ENCODE results near the gene FGFBP2. TPM values are rescaled to one million over a fixed set of nuclear protein-coding genes. Genes with fewer than 3 reads are reported as not detected.

Gene FGFBP2
- total and polyA plus RNA-seq, 2 donors (not counting 1 experiment from before 2014, with no cell fraction given) = 0.59 to 0.82 TPM

DNA sequence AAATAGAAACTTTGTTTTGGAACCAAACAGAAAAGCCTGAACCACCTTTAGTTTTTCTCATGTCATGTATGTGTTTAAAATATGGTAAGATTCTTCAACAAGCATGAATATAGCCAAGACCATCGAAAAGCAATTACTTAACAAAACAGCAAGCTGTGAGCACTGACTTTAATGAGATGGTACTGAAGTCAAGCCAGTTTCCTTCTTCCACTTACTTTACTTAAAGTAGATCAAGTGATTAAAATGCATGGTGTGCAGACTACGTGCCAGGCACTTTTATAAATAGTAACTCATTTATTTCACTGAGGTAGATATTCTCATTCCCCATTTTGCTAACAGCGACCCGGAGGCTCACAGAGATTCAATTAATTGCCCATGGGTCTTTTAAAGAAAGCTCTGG is 46.2 kb upstream of the FGFBP2 start:
- H3K9ac ChIP-seq (ENCODE audit: low read length) = no peak overlapping the region
- intact Hi-C loops (cut with micrococcal nuclease) = no loop called here
- no peak overlapping the region for H3K4me2 ChIP-seq (replicated peaks; ENCODE audit: low read depth, low read length, poor library complexity, severe bottlenecking)
- no peaks in the 10 kb centered on the region for H3K9me3 Mint-ChIP-seq (ENCODE audit: insufficient read depth)
- H3K4me1 Mint-ChIP-seq = no peaks in the 10 kb centered on the region
- H3K79me2 ChIP-seq (ENCODE audit: control insufficient read depth, insufficient read depth, low read length) = no peaks in the 10 kb centered on the region
- peaks cover 5% of the 10 kb centered on the region for H3K27me3 Mint-ChIP-seq
- no peak overlapping the region for H3K4me3 ChIP-seq (ENCODE audit: control extremely low read depth in 1 of 5, extremely low read depth in 1 of 5, insufficient read depth in 1 of 5, low read depth in 2 of 5, low read length in 4 of 5)
- CTCF ChIA-PET = interaction anchor here (1.3 kb wide), 1 partner anchor 127 kb away, joined by 3 read pairs; no protein-coding TSS in a partner anchor
- no peaks in the 10 kb centered on the region for H3K36me3 ChIP-seq (replicated peaks in 1 of 2; ENCODE audit: control extremely low read depth in 1 of 2, control insufficient read depth in 1 of 2, extremely low read depth in 1 of 2, insufficient read depth in 2 of 2, low read length in 1 of 2)
- no peaks in the 10 kb centered on the region for H3K9me3 ChIP-seq (ENCODE audit: control extremely low read depth in 1 of 3, control insufficient read depth in 2 of 3, insufficient read depth in 1 of 3, low read length in 2 of 3)
- POLR2A ChIA-PET = no interaction called here
- no peak overlapping the region for H3K27ac ChIP-seq (ENCODE audit: low read length in 2 of 2)
- WGBS (ENCODE audit: insufficient coverage) = no CpG with 5 or more reads among the region's 4 CpGs
- H3K4me1 ChIP-seq (ENCODE audit: control insufficient read depth in 2 of 2, insufficient read depth in 2 of 2, low read length in 2 of 2) = no peaks in the 10 kb centered on the region
- no peaks in the 10 kb centered on the region for H4K20me1 ChIP-seq (ENCODE audit: control insufficient read depth, insufficient read depth, low read length, poor library complexity, severe bottlenecking)
- H2AFZ ChIP-seq (ENCODE audit: insufficient read depth, low read depth, low read length, poor library complexity, severe bottlenecking) = no peak overlapping the region
- no peak for DNase-seq
- no peak for ATAC-seq (ENCODE audit: low read depth)
- no peak for TF ChIP-seq EZH2 (IDR thresholded peaks at IDR 0.05; ENCODE audit: borderline replicate concordance, insufficient read depth, low read depth, low read length, poor library complexity, severe bottlenecking)
- TF ChIP-seq, protein P1, sequence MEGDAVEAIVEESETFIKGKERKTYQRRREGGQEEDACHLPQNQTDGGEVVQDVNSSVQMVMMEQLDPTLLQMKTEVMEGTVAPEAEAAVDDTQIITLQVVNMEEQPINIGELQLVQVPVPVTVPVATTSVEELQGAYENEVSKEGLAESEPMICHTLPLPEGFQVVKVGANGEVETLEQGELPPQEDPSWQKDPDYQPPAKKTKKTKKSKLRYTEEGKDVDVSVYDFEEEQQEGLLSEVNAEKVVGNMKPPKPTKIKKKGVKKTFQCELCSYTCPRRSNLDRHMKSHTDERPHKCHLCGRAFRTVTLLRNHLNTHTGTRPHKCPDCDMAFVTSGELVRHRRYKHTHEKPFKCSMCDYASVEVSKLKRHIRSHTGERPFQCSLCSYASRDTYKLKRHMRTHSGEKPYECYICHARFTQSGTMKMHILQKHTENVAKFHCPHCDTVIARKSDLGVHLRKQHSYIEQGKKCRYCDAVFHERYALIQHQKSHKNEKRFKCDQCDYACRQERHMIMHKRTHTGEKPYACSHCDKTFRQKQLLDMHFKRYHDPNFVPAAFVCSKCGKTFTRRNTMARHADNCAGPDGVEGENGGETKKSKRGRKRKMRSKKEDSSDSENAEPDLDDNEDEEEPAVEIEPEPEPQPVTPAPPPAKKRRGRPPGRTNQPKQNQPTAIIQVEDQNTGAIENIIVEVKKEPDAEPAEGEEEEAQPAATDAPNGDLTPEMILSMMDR (IDR thresholded peaks at IDR 0.05) = no peak
- H3K27ac Mint-ChIP-seq = no peak overlapping the region
- no peaks in the 10 kb centered on the region for H3K27me3 ChIP-seq (replicated peaks in 1 of 4; ENCODE audit: control extremely low read depth in 1 of 4, control insufficient read depth in 3 of 4, insufficient read depth in 4 of 4, low read length in 3 of 4)
- no peak overlapping the region for H3K4me3 Mint-ChIP-seq

DNA sequence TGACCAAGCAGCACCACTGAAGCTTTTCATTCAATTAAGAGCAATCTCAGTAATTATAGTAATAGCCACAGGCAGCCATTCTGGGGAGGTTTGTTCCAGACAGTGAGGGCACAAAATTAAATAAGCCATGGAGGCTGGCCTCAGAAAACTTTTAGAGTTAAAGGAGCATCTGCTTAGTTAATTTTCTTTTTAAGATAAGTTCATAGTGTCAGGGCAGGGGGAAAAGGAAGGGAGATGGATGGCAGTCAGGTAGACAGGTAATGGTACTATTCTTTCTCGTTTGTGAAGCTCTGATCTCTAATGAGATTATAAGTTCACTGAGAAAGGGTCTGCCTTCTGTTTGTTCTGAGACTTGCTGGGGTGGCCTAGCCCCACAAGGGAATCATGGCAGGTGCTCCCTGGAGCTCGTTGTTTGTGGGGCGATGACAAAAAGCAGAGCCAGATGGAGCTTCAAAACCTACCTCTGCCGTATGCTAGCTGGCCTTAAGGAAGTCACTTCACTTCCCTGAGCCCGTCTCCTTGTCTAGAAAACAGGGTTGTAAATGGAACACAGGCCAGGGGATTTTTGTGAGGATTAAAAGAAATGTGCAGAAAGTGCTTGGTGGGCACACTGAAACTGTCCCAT is 44.6 kb upstream of the FGFBP2 start:
- Histone ChIP-seq H3K27ac (ENCODE audit: low read length in 2 of 2) (no peak overlapping the region), H3K79me2 (ENCODE audit: control insufficient read depth, insufficient read depth, low read length) (no peaks in the 10 kb centered on the region), H4K20me1 (ENCODE audit: control insufficient read depth, insufficient read depth, low read length, poor library complexity, severe bottlenecking) (no peaks in the 10 kb centered on the region), H3K36me3 (replicated peaks in 1 of 2; ENCODE audit: control extremely low read depth in 1 of 2, control insufficient read depth in 1 of 2, extremely low read depth in 1 of 2, insufficient read depth in 2 of 2, low read length in 1 of 2) (no peaks in the 10 kb centered on the region), H3K4me2 (replicated peaks; ENCODE audit: low read depth, low read length, poor library complexity, severe bottlenecking) (no peak overlapping the region), H3K4me1 (ENCODE audit: control insufficient read depth in 2 of 2, insufficient read depth in 2 of 2, low read length in 2 of 2) (no peaks in the 10 kb centered on the region), H2AFZ (ENCODE audit: insufficient read depth, low read depth, low read length, poor library complexity, severe bottlenecking) (no peak overlapping the region), H3K9ac (ENCODE audit: low read length) (no peak overlapping the region), H3K9me3 (ENCODE audit: control extremely low read depth in 1 of 3, control insufficient read depth in 2 of 3, insufficient read depth in 1 of 3, low read length in 2 of 3) (no peaks in the 10 kb centered on the region), H3K27me3 (replicated peaks in 1 of 4; ENCODE audit: control extremely low read depth in 1 of 4, control insufficient read depth in 3 of 4, insufficient read depth in 4 of 4, low read length in 3 of 4) (no peaks in the 10 kb centered on the region), H3K4me3 (ENCODE audit: control extremely low read depth in 1 of 5, extremely low read depth in 1 of 5, insufficient read depth in 1 of 5, low read depth in 2 of 5, low read length in 4 of 5) (no peak overlapping the region)
- ChIA-PET POLR2A (no interaction called here), CTCF (interaction anchor here (0.7 to 1.3 kb wide), 5 partner anchors 11 to 259 kb away, joined by 3 read pairs; no protein-coding TSS in a partner anchor)
- intact Hi-C loops (cut with micrococcal nuclease) = no loop called here
- Mint-ChIP-seq H3K27ac (no peak overlapping the region), H3K4me3 (no peak overlapping the region), H3K9me3 (ENCODE audit: insufficient read depth) (no peaks in the 10 kb centered on the region), H3K27me3 (peaks cover 3% of the 10 kb centered on the region), H3K4me1 (no peaks in the 10 kb centered on the region)
- TF ChIP-seq, protein P1 (IDR thresholded peaks at IDR 0.05) = no peak
- no peak for TF ChIP-seq EZH2 (IDR thresholded peaks at IDR 0.05; ENCODE audit: borderline replicate concordance, insufficient read depth, low read depth, low read length, poor library complexity, severe bottlenecking)
- DNase-seq (no peak), ATAC-seq (ENCODE audit: low read depth) (no peak)
- 94% methylated on average over 5 of the region's 5 CpGs for WGBS (ENCODE audit: insufficient coverage)
